ENCODE data around the gene NOPCHAP1. TPM values are rescaled to one million over a fixed set of nuclear protein-coding genes. Genes with fewer than 3 reads are reported as not detected.

NOPCHAP1 gene
- total and polyA plus RNA-seq, 2 of the 4 experiments (the other 2 are of a cell fraction) = 5.6 to 9.3 TPM

DNA sequence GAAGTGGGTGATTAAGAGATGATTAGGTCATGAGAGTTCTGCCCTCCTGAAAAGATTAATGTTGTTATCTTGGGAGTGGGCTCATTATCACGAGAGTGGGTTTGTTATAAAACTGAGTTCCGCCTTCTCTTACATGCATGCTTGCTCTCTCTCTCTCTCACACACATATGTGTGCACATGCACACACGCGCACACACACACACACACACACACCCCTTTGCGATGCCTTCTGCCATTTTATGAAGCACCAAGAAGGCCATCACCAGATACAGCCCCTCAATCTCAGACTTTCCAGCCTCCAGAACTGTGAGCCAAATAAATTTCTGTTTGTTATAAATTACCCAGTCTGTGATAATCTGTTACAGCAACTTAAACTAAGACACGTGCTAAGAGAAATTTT is 22.4 kb upstream of the NOPCHAP1 start:
- in situ Hi-C loops (cut with MboI; ENCODE audit: low sequenced_read_pairs) = no loop called here
- H3K4me2 ChIP-seq (ENCODE audit: low read depth, low read length) = no peak overlapping the region
- dilution Hi-C loops (cut with HindIII; ENCODE audit: low sequenced_read_pairs, unreplicated experiment) = no loop called here
- ATAC-seq (ENCODE audit: low read depth) (no peak), DNase-seq (no peak)
- no peak overlapping the region for H3K27ac ChIP-seq (ENCODE audit: insufficient read depth, low read length)
- H3K9me1 ChIP-seq (ENCODE audit: insufficient read depth, low read length) = no peaks in the 10 kb centered on the region
- H3K9me3 ChIP-seq (ENCODE audit: control insufficient read depth, insufficient read depth, low read length) = peaks cover 4% of the 10 kb centered on the region; the same call in 1 of the 2 replicates
- H2BK20ac ChIP-seq (ENCODE audit: low read depth, low read length) = no peak overlapping the region
- H4K91ac ChIP-seq (ENCODE audit: insufficient read depth, low read depth, low read length) = no peak overlapping the region
- no peak overlapping the region for H3K14ac ChIP-seq (replicated peaks; ENCODE audit: low read depth, low read length)
- H2AK9ac ChIP-seq (replicated peaks; ENCODE audit: low read depth, low read length, poor library complexity) = no peak overlapping the region
- no peak overlapping the region for H3K4me3 ChIP-seq (ENCODE audit: insufficient read depth, low read depth, low read length)
- H4K8ac ChIP-seq (ENCODE audit: low read depth in 2 of 2, low read length in 2 of 2) = no peak overlapping the region
- no peak overlapping the region for H3K56ac ChIP-seq (ENCODE audit: extremely low read depth, insufficient read depth, low read length)
- no peak overlapping the region for H3K18ac ChIP-seq (ENCODE audit: low read depth, low read length)
- H4K20me1 ChIP-seq (ENCODE audit: insufficient read depth, low read length) = no peaks in the 10 kb centered on the region
- H3K79me1 ChIP-seq (ENCODE audit: low read depth in 1 of 2, low read length in 2 of 2) = no peaks in the 10 kb centered on the region
- H2BK120ac ChIP-seq (ENCODE audit: low read depth, low read length) = no peak overlapping the region
- TF ChIP-seq MAFK (IDR thresholded peaks at IDR 0.05; ENCODE audit: low read depth, low read length) (no peak), RAD21 (IDR thresholded peaks at IDR 0.05; ENCODE audit: low read length) (no peak), MAZ (IDR thresholded peaks at IDR 0.05; ENCODE audit: borderline replicate concordance, low read depth, low read length) (no peak), POLR2A (IDR thresholded peaks at IDR 0.05; ENCODE audit: low read depth, low read length) (no peak), CEBPB (IDR thresholded peaks at IDR 0.05; ENCODE audit: low read depth, low read length) (no peak), MXI1 (IDR thresholded peaks at IDR 0.05; ENCODE audit: borderline replicate concordance, low read depth, low read length) (no peak)
- TF ChIP-seq, protein P1, sequence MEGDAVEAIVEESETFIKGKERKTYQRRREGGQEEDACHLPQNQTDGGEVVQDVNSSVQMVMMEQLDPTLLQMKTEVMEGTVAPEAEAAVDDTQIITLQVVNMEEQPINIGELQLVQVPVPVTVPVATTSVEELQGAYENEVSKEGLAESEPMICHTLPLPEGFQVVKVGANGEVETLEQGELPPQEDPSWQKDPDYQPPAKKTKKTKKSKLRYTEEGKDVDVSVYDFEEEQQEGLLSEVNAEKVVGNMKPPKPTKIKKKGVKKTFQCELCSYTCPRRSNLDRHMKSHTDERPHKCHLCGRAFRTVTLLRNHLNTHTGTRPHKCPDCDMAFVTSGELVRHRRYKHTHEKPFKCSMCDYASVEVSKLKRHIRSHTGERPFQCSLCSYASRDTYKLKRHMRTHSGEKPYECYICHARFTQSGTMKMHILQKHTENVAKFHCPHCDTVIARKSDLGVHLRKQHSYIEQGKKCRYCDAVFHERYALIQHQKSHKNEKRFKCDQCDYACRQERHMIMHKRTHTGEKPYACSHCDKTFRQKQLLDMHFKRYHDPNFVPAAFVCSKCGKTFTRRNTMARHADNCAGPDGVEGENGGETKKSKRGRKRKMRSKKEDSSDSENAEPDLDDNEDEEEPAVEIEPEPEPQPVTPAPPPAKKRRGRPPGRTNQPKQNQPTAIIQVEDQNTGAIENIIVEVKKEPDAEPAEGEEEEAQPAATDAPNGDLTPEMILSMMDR (conservative IDR thresholded peaks at IDR 0.05; ENCODE audit: low read depth, low read length) = no peak
- WGBS, 2 experiments (ENCODE audit: extremely low coverage in 2 of 2, insufficient read length in 1 of 2) = no CpG with 5 or more reads among the region's 6 CpGs
- no peak overlapping the region for H2BK5ac ChIP-seq (ENCODE audit: low read depth, low read length, poor library complexity, severe bottlenecking)
- CTCF ChIA-PET = no interaction called here
- POLR2A ChIA-PET (ENCODE audit: unreplicated experiment) = no interaction called here
- H2BK15ac ChIP-seq (ENCODE audit: low read depth, low read length) = no peak overlapping the region
- intact Hi-C loops (cut with micrococcal nuclease) = no loop called here
- H4K5ac ChIP-seq (ENCODE audit: low read depth, low read length) = no peak overlapping the region
- no TSS peak for BruUV-seq (replicated peaks)
- peaks cover 10% of the 10 kb centered on the region for H3K4me1 ChIP-seq (ENCODE audit: control insufficient read depth, insufficient read depth, low read length)
- H3K23ac ChIP-seq (ENCODE audit: low read depth, low read length) = no peak overlapping the region
- H2AK5ac ChIP-seq (ENCODE audit: low read depth, low read length) = no peak overlapping the region
- H3K4ac ChIP-seq (ENCODE audit: low read depth, low read length) = no peak overlapping the region
- H3K9ac ChIP-seq (ENCODE audit: low read depth, low read length) = no peak overlapping the region
- no peaks in the 10 kb centered on the region for H3K36me3 ChIP-seq (ENCODE audit: control insufficient read depth, insufficient read depth, low read length)
- H2AFZ ChIP-seq (replicated peaks; ENCODE audit: low read length, poor library complexity) = no peak overlapping the region
- H3K27me3 ChIP-seq (ENCODE audit: control insufficient read depth, insufficient read depth, low read length) = peaks cover 23% of the 10 kb centered on the region

Measured in IMR-90 (cell line).